Left lobe of liver (tissue), 2 donors: ENCODE data around the gene FHIT. TPM values are rescaled to one million over a fixed set of nuclear protein-coding genes. Genes with fewer than 3 reads are reported as not detected.

Experiments used
- ATAC-seq: fragments of 200-7000 bp; cut with Tn5 transposase; one replicate; pipeline ENCODE4 v1.9.1; 2020; ENCODE audit warnings: mild to moderate bottlenecking, moderate library complexity
- DNase-seq: peaks from one replicate; pipeline ENCODE4 v3.0.0-alpha.2; 2020; ENCODE audit warnings: low spot score
- total RNA-seq: library from RNA; stranded (reverse); gene quantifications from one replicate; pipeline ENCODE4 v1.2.1, GENCODE V29; 2021
- donor health status: DM: no; HTN: no; CAD: no; lungs with moderate emphysema.
- donor health status: DM: no; HTN: yes; CAD: no.

FHIT gene
- total RNA-seq, 1 donor from 2014 or later: 5.1 TPM

DNA sequence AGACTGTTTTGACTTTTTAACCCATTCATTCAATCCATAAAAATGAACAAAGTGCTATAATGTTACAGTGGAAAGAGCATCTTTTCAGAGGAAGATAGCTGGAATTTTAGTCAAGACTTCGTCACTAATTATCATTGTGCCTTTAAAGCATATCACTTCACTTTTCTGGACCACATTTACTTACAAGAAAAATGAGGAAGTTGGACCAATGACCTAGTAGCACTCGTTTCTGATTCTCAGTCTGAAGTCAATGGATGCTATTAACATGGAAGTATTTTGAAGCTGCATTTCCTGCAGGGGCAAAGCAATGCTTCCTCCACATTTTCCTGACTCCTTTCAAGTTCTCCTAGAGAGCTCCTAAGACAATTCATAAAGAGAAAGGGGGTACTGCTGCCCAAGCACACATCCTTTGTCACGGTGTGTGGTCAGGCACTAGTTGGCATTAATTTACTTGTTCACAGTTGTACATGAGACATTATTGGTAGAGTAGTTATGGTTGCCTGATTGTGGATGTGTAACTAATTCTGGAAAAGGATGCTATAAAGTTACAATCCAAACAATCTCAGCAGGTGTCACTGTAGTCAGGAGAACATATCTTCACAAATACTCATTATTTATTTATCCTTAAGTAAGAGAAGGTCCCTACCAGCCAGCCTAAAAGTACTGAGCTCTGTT lies 1049.1 kb downstream of the FHIT start:
- no peak for ATAC-seq
- no peak for DNase-seq

DNA sequence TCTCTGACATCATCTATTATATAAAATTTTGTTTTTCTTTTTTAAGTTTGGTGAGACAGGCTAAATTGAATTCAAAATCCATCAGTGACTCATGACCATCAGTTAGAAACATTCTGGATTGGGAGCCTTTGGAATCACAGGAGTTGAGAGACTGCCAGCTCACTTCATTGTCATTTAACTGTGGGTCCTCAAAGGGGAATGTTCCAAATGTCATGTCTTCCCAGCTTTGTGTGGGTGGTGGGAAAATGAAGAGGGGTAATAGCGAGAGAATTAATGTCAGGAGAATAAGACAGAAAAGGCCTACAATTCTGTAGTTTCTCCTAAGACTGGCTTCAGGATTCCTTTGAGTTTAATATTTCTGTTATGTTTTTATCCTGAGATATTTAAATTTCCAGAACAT lies 1051.9 kb downstream of the FHIT start:
- no peak for DNase-seq
- no peak for ATAC-seq

DNA sequence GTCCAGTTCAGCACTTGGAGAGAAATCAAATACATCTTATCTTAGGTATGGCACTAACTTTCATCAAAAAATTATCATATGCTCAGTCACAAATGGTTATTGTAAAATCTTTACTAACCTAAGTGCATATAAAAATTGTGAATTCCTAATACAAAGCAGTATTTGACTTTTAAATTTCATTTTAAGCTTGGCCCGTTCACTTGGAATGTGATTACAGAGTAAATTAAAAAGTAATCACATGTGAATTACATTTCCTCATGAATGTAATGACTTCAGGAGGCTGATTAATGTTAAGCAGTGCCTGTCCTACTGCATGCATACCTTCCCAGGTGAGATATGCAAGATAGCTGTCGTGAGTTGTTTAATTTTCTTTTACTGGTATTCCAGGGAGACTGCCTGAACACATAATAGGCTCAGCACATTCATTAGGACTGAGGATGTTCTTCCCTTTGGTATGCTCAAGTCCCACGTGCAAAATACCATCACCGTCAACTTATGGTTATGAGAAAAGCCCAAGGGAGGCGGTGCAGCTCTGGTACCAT lies 1053.0 kb downstream of the FHIT start:
- ATAC-seq (no peak), DNase-seq (no peak)

DNA sequence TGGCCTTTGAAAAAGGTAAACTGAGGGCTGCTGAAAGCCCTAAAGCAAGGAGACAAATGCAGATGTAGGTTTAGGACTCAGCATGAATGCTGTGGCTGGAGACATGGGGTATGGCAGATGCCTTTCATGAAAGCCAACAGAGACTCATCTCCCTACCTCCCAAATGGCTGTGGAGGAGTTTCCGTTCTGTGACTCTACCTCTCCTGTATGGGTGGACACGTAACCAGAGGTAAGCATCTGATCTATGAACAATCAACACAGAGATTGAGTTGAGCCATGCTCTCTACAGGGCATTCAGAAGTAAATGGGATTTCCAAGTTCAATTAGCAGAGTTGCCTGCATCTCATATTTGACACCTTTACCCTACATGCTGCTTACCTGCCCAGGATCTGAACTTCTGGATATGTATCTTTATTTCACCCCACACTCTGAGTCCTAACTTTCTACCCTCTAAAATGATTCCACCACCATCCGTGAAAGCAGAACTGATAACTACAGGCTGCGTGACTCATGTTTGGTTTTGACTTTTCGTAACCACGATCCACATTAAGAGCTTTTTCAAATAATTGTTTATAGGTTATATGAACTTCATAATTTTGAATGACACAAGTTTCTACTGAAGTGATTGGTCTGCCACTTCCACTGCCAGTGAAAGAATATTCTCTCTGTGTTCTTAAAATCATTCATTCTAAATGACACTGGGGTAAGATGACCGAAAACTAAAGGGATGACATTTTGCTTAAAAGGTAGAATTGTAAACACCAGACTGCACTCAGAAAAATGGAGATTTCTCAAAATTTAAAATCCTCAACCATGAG lies 1058.7 kb downstream of the FHIT start:
- ATAC-seq: no peak
- no peak for DNase-seq

DNA sequence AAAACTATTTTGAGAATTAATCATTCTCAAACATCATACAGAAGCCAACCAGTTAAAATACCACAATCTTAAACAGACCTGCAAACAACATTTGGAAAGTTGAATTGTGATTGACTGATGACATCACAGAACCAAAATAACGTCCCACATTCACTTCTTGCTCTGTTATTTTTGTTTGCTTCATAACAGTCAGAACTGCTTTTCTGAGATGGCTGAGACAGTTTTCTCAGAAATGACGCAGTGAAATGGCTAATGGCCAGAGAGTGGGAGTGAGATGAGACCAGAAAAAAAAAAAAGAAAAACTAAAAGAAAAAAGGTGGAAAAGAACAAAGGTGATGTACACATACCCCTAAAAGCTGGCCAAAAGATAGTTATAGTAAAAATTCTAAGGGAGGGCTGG lies 1061.2 kb downstream of the FHIT start:
- ATAC-seq (no peak), DNase-seq (no peak)

DNA sequence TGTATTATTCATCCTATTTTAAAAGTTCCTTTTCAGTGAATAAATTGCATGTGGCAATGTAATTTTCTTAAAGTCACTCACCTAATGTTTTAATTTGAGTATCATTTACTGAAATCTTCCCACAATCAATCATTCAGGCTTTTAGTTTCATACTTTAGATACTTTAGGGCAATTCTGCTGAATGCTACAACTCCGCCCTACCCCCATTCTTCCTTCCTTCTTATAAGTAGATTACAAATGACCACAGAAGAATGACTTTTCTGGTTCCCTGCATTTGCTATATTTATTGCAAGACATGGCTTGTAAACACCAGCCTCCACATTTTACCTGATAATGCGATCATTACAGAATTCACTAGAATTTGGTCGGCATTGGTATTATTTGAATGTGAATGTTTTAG lies 1061.9 kb downstream of the FHIT start:
- ATAC-seq (no peak), DNase-seq (no peak)

DNA sequence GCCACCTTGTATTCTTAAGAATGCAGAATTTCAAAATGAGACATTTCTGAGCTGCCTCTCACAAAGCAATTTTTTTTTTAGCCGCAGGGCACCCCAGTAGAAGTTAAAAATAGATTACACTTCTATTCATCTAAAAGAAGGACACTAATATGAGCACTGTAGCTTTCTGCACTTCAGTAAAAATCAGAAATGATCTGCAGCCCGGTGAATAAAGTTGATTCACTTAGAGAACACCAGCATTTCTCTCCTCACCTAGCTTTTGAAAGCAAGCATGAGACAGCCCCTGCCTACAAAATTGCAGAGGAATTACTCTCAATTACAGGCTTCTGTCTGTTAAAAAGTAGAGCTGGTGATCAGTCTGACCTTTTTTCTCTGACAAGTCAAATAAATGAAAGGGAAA lies 1062.4 kb downstream of the FHIT start:
- ATAC-seq (no peak), DNase-seq (no peak)

DNA sequence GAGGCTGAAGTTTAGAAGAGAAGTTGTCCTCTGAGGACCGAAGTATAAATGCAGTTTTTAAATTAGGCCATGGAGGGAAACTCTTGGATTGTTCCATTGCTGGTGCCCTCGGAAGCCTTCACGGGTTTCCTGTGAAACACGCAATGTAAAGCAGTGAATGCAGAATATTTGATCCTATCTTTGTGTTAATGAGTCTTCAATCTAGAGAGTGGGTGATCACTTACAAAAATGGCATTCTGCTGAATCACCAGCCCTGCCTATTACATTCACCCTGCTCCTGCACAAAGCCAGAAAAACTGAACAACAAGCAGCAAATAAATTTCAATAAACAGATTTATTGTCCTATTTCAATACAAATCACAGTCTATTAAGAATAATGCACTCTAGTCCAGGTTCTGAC lies 1063.9 kb downstream of the FHIT start:
- DNase-seq (no peak), ATAC-seq (no peak)

DNA sequence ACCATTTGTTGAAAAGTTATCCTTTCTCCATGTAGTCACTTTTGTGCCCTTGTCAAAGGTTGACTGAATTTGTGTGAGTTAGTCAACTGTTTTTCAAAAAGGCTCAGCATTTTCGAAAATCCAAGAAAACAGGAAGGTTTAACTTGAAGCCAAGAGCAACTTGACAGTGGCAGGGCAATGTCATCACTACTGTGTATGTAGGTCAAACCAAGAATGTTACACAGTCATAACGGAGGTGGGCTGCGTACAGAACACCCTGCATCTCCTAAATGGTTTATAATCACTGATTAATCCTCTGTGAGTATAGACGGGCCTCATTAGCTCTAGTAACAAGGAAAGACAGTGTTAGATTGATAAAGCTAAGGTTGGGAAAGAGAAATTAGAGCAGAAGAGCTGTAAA lies 1064.9 kb downstream of the FHIT start:
- ATAC-seq (no peak), DNase-seq (no peak)

DNA sequence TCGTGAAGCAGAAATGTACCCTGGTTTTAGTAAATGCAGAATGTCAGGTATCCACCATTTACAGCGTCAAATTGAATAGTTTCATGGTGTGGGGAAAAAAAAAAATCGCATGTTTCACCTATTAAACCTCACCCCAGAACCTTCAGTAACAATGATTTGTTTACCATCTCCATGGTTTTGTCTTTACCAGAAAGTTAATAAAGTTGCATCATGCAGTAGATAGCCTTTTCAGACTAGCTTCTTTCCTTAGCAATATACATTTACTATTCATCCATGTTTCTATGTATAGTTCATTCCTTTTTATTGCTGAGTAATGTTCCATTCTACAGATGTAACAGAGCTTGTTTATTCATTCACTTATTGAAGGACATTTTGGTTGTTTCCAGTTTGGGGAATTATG lies 1066.1 kb downstream of the FHIT start:
- ATAC-seq: no peak
- no peak for DNase-seq

DNA sequence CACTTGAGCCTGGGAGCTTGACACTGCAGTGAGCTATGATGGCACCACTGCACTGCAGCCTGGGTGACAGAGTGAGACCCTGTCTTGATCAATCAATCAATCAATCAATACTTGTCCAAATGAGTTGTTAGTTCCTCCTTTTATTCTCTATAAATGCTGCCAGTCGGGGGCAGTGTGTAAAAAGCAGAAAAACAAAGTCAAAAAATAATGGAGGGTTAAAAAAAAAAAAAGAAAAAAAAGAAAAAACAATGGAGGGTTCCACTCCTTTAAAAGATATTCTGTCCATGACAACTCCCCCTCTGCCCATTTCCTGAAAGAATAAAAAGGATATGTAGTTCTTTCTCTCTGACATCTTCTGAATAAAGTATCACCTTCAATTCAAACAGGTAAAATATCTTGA lies 1068.6 kb downstream of the FHIT start:
- DNase-seq (no peak), ATAC-seq (no peak)

DNA sequence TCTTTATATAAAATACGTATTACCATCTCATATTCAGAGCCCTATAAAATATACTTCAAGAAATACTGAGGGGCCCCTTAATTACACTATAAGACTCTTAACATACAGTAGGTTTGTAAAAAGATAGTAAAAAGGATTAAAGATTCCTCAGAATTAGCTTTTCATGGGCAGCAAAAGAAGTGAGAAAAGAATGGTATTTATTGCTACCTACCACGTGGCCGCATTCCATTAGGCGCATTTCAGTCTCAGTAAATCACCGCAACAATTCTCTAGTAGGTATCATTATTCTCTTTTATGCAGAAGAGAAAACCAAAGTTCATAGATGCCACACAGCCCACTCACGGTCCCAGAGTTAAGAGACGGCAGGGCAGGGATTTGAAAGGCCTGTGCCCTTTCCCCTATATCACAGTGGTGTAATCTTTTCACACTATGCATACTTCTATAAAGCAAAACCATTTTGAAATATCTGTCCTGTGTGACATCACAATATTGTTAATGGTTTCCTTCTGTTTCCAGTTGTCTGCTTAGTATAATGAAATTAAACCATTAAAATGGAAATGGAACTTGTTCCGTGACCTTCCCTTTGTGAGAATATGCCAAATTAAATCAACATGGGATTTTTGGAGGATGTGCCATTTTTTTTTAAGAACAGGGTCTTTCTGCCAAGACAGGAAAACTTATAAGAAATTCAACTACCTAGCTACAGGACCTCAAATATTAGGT lies 1072.2 kb downstream of the FHIT start:
- ATAC-seq (no peak), DNase-seq (no peak)

DNA sequence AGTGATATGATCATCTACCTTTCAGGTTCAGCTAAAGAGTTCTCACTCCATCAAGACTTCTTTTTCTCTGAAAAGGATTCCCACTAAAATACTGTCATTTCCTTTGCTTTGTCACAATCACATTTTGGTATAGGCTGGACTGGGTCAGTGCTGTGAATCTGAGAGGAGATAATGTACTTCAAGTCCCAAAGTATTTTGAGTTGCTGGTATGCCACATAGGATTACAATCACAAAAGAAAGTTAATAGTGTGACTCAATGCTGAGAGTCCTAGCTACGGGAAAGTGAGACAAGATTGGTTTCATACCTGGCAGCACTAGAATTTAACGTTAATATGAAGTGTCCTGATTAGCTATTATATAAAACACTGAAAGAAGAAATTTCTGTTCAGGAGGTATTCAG lies 1073.5 kb downstream of the FHIT start:
- ATAC-seq (no peak), DNase-seq (no peak)

DNA sequence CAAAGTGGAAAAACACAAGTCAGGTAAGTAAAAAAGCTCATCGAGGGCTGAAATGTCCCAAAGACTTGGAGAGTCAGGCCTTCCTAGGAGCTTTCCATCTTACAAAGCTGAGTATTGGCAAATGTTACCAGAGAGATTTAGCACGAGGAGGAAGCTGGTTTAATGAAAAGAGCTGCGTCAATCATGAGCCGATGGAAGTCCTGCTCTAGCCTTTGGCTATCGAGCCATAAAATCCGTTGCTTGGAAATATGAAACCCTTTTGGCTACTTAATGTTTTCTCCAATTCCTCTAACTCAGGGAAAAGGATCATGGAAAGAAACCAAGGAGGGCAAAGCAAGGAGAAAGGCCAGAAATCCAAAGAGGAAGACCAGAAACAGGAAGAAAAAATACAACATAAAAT lies 1074.6 kb downstream of the FHIT start:
- no peak for ATAC-seq

DNA sequence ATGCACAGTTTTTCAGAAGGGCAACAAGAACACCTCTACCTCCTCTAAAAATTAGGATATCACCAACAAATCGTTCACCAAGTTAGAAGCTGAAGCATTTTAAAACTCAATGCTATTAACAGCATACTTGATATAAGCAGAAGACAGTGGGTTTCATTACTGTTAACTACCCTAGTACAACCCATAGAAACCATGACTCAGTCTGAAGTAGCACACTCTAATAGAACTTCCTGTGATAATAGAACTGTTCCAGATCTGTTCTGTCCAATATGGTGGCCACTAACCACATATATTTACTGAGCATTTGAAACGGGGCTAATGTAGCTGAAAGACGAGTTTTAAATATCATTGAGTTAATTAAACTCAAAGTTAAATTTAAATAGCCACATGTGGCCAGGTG lies 1075.6 kb downstream of the FHIT start:
- ATAC-seq (no peak), DNase-seq (no peak)

More for the DNA sequence above, 1074.6 kb downstream of the FHIT start:
- no peak for DNase-seq

DNA sequence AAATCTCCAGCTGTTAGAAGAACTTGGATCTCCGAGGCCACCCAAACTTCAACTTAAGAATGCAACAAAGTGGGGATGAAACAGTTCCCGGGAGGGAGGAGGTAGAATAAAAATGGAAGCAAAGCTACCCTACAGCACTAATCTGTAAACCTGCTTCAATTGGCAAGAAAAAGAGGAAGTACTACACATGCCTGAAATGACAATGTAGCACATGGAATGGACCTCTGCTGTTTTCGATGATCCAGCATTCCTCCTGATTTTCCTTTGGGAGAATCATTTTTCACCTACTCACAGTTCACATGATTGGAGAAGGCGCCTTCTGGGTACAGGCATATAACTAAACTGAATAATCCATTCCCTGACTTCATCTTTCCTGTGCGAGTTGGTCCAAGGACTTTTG lies 1081.5 kb downstream of the FHIT start:
- ATAC-seq: no peak
- no peak for DNase-seq

DNA sequence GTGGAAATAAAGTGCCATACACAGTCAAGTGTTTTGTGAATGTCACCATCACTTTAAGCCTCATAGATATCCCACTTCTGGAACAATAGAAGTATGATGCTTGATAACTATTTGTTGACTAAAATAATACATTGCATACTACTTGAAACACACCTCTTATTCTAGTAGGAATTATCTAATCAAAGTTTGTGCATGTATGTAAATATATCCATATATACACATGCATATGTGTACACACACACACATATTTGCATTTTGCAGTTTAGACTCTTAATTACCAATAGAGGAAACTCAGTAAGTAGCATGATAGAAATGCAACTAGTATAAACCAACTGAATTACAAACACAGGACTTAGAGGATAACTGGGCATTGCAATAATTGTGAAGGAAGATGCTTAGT lies 1084.1 kb downstream of the FHIT start:
- ATAC-seq (no peak), DNase-seq (no peak)

DNA sequence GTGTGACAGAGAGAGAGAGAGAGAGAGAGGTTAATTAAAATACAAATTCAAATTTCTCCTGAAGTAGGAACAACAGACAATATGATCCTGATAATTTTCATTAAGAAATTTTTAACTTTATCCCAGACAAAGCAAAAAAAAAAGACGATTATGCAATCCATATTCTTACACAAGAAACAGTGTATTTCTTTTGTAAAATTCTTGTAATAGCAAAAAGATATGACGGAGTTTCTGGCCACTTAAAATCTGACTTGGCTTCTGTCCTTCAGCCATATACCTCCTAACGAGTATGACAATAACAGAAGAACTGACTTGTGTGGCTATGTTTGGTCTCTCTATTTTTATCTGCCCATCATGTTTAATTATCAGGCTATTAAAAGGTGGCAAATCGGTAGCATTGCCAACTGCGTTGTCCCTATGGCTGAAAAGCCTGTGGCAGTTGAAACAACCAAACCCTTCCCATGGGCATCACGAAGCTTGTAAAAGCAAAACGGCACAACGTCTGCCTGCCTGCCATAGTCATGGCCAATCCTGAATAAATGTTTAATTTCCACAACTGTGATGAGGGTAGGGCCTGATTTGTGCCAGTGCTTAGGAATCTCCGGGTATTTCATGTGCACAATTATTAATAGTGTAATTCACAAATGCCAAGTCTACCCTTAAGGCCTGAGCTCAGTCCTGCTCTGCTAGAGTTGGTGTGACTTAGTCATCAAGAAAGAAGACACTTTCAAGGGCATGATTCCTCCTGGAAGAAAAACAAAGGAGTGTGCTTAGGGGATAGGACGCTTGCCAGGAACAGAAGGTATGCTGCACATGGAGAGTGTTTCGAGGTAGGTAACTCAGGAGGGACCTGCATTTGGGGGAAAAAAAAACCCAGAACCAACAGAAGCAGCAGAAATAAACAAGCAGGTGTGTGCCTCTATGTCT lies 1090.2 kb downstream of the FHIT start:
- ATAC-seq (no peak), DNase-seq (no peak)

DNA sequence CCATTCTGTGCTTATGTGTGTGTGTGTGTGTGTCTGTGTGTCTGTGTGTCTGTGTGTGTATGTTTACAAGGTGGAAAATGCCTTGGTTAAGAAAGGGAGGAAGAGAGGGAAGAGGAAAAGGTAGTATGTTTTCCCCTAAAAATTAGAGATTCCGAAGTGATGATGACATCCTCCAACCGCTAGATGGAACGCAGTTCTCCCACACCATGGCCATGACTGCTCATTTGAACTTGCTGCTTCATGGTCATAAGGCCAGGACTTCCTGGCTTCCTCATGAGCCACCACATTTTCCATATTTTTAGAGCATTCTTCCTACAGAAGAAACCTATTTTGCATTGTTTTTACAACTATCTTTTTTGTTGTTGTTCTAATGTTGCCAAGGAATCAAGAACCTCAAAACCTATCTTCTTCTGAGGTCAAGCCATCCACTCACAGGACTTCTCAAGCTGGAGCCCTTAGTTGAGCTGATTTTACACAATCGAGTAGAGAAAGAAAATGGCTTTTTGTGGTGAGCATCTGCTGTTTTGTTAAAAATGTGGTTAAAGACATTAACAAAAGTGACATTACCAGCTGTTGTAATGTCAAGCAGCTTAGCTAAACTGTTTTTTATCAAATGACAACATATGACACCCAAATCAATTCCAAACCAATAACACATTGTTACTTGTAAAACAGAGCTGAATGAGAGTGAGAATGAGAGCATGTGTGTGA lies 1091.0 kb downstream of the FHIT start:
- DNase-seq: no peak
- no peak for ATAC-seq

DNA sequence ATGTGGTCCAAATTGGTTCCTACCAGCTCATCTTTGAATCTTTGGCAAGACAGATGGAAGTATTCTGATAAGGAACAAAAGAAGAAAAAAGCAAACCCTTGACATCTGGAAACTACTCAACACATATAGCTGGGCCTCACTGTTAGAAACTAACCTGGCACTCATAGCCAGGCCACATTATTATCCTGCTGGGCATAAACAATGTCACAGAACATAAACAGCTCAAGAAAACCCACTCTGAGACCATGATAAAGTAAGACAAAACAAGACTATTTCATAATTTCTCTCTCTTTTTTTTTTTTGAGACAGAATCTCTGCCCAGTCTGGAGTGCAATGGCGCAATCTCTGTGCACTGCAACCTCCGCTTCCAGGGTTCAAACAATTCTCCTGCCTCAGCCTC lies 1093.2 kb downstream of the FHIT start:
- DNase-seq: no peak
- no peak for ATAC-seq
